HG03175 (cell line): Measurements from ENCODE around the gene AP2B1.
"Not testable (repeated sequence)": the region's sequence is repeated elsewhere in the genome, so short reads cannot be mapped to it uniquely, and the experiment has no call there.

Experiments used
- ATAC-seq: cut with Tn5 transposase; IDR thresholded peaks from one replicate; pipeline ENCODE4 v1.9.1; 2021; ENCODE audit warnings: mild to moderate bottlenecking, moderate library complexity; ENCODE audit not compliant: unreplicated experiment

Gene AP2B1

GRCh38 chr17:35694906-35695305 lies 107.8 kb downstream of the AP2B1 start:
- ATAC-seq = no peak

GRCh38 chr17:35695613-35696012 lies 108.5 kb downstream of the AP2B1 start:
- ATAC-seq = no peak

GRCh38 chr17:35698800-35699199 lies 111.7 kb downstream of the AP2B1 start:
- ATAC-seq = no peak

GRCh38 chr17:35700150-35700549 lies 113.0 kb downstream of the AP2B1 start:
- no peak for ATAC-seq

- no peak for ATAC-seq
These were observed 114.4 kb downstream of the AP2B1 start for GRCh38 chr17:35701491-35701890.

GRCh38 chr17:35703308-35703707 lies 116.2 kb downstream of the AP2B1 start:
- not testable (repeated sequence) for ATAC-seq

- no peak for ATAC-seq
These were observed 118.1 kb downstream of the AP2B1 start for GRCh38 chr17:35705230-35705629.

GRCh38 chr17:35705705-35706104 lies 118.6 kb downstream of the AP2B1 start:
- no peak for ATAC-seq

- ATAC-seq = no peak
These were observed 121.0 kb downstream of the AP2B1 start for GRCh38 chr17:35708149-35708548.

GRCh38 chr17:35708951-35709350 lies 121.8 kb downstream of the AP2B1 start:
- no peak for ATAC-seq

- ATAC-seq = no peak
These were observed 122.8 kb downstream of the AP2B1 start for GRCh38 chr17:35709874-35710273.

- no peak for ATAC-seq
These were observed 123.8 kb downstream of the AP2B1 start for GRCh38 chr17:35710950-35711349.

GRCh38 chr17:35713069-35713728 lies 126.1 kb downstream of the AP2B1 start:
- ATAC-seq = no peak

GRCh38 chr17:35714988-35715387 lies 127.9 kb downstream of the AP2B1 start:
- no peak for ATAC-seq

- no peak for ATAC-seq
These were observed 128.3 kb downstream of the AP2B1 start for GRCh38 chr17:35715416-35715815.

GRCh38 chr17:35716173-35716572 lies 129.1 kb downstream of the AP2B1 start:
- ATAC-seq = no peak

- no peak for ATAC-seq
These were observed 129.9 kb downstream of the AP2B1 start for GRCh38 chr17:35716897-35717465.

GRCh38 chr17:35717475-35717874 lies 130.4 kb downstream of the AP2B1 start:
- ATAC-seq = no peak

- ATAC-seq = no peak
These were observed 136.6 kb downstream of the AP2B1 start for GRCh38 chr17:35723735-35724134.

- no peak for ATAC-seq
These were observed 137.9 kb downstream of the AP2B1 start for GRCh38 chr17:35725058-35725457.

GRCh38 chr17:35725802-35726126 lies 138.6 kb downstream of the AP2B1 start:
- no peak for ATAC-seq

- no peak for ATAC-seq
These were observed 139.2 kb downstream of the AP2B1 start for GRCh38 chr17:35726127-35726952.
